Lower leg skin (tissue), 4 donors: ENCODE measurements around the gene TNIP1. TPM values are rescaled to one million over a fixed set of nuclear protein-coding genes. Genes with fewer than 3 reads are reported as not detected.

Experiments
- DNase-seq, 2 donors: peaks; one replicate each; pipeline ENCODE4 v3.0.0-alpha.2; 2019; ENCODE audit warnings: low spot score in 2 of 2
- H3K4me3 ChIP-seq: fragments of 200-600 bp; sonication (generic); 2 replicates; pipeline ENCODE4 v1.5.1; 2017; ENCODE audit warnings: mild to moderate bottlenecking, low read depth; ENCODE audit not compliant: poor library complexity, severe bottlenecking
- CTCF ChIP-seq, 3 donors: fragments of 450-650 bp; IDR thresholded peaks; one replicate each; pipeline ENCODE4 v1.5.1; 2016; ENCODE audit warnings: antibody characterized with exemption in 3 of 3, mild to moderate bottlenecking in 3 of 3, moderate library complexity in 2 of 3
- POLR2A ChIP-seq, 2 donors: fragments of 450-650 bp; IDR thresholded peaks; one replicate each; pipeline ENCODE4 v1.6.1; 2016 to 2017; ENCODE audit warnings: antibody characterized with exemption in 2 of 2, mild to moderate bottlenecking in 1 of 2, moderate library complexity in 1 of 2
- WGBS, 2 donors: methylation state at CpG; one replicate each; pipeline ENCODE4 v1.1.5; 2018; 5-methylcytosine and 5-hydroxymethylcytosine counted together
- intact Hi-C: fragments of 100-400 bp; cut with DNase I; formaldehyde crosslinking; loops from one replicate; pipeline ENCODE4 v1.15.0; 2023; ENCODE audit warnings: low total_unique reads
- total RNA-seq, 4 donors: library from RNA; depleted of rRNA; stranded (reverse); fragments of >200 nt; gene quantifications; one replicate each; pipeline ENCODE4 v1.1.0, GENCODE V29; 2016

TNIP1 gene
- total RNA-seq, 4 donors from 2014 or later = 91.2 to 123 (median 98.1) TPM

- no peak overlapping the region for H3K4me3 ChIP-seq
- 94 to 95% methylated on average over 2 of the region's 2 CpGs for WGBS, 2 donors
- intact Hi-C loops = no loop called here
- TF ChIP-seq CTCF (IDR thresholded peaks at IDR 0.05) (no peak), POLR2A (IDR thresholded peaks at IDR 0.05) (no peak)
- peak in 1 of 2 donors; percentile 26 for DNase-seq
Measured at GRCh38 chr5:151017897-151018296, 62.9 kb downstream of the TNIP1 start.

GRCh38 chr5:151016700-151017099 is 64.1 kb downstream of the TNIP1 start:
- DNase-seq = peak in 1 of 2 donors; percentile 79
- TF ChIP-seq POLR2A (IDR thresholded peaks at IDR 0.05) (no peak), CTCF (IDR thresholded peaks at IDR 0.05) (no peak)
- no peak overlapping the region for H3K4me3 ChIP-seq
- WGBS, 2 donors = 34 to 36% methylated on average over 5 of the region's 5 CpGs
- intact Hi-C loops = no loop called here

- 83 to 89% methylated on average over 7 of the region's 7 CpGs for WGBS, 2 donors
- H3K4me3 ChIP-seq = no peak overlapping the region
- TF ChIP-seq POLR2A (IDR thresholded peaks at IDR 0.05) = no peak
- TF ChIP-seq CTCF (IDR thresholded peaks at IDR 0.05) = no peak
- DNase-seq = no peak
- intact Hi-C loops = no loop called here
Measured at GRCh38 chr5:151015974-151016587, 64.8 kb downstream of the TNIP1 start.

GRCh38 chr5:151014680-151015343 is 66.0 kb downstream of the TNIP1 start:
- WGBS, 2 donors = 77 to 85% methylated on average over 4 of the region's 4 CpGs
- intact Hi-C loops = no loop called here
- TF ChIP-seq CTCF (IDR thresholded peaks at IDR 0.05) (no peak), POLR2A (IDR thresholded peaks at IDR 0.05) (no peak)
- peak in 1 of 2 donors; percentile 53 for DNase-seq
- H3K4me3 ChIP-seq = no peak overlapping the region

GRCh38 chr5:151012862-151013261 is 68.0 kb downstream of the TNIP1 start:
- no peak overlapping the region for H3K4me3 ChIP-seq
- 81 to 85% methylated on average over 6 of the region's 6 CpGs for WGBS, 2 donors
- no peak for DNase-seq
- intact Hi-C loops = no loop called here
- TF ChIP-seq CTCF (IDR thresholded peaks at IDR 0.05) (no peak), POLR2A (IDR thresholded peaks at IDR 0.05) (no peak)
